ENCODE data around the gene BRAF.
"Not testable (repeated sequence)": the region's sequence is repeated elsewhere in the genome, so short reads cannot be mapped to it uniquely, and the experiment has no call there.

The BRAF gene

DNA sequence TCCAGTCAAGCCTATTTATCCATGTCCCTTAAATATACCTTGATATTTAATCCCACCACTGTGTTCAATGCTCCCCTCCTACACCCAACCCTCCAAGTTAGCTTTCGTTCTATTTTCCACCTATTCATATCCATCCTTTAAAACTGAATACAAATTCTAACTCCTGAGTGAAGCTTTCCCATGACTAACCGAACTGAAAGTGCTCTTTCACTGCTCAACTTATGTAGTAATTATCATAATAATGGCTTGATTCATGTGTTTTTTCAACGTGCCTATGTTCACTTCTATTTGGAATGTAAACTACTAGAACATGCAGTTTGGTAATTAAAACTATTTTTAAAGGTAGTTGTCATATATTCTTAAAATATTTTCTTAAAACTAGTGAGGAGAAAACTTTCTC is 170.2 kb downstream of the BRAF start:
- no peak for DNase-seq
- peaks cover 3% of the 10 kb centered on the region; the same call in 1 of the 2 replicates for H3K4me1 ChIP-seq
- no peaks in the 10 kb centered on the region; the same call in 1 of the 2 replicates for H3K27me3 ChIP-seq
- TF ChIP-seq, protein P1, sequence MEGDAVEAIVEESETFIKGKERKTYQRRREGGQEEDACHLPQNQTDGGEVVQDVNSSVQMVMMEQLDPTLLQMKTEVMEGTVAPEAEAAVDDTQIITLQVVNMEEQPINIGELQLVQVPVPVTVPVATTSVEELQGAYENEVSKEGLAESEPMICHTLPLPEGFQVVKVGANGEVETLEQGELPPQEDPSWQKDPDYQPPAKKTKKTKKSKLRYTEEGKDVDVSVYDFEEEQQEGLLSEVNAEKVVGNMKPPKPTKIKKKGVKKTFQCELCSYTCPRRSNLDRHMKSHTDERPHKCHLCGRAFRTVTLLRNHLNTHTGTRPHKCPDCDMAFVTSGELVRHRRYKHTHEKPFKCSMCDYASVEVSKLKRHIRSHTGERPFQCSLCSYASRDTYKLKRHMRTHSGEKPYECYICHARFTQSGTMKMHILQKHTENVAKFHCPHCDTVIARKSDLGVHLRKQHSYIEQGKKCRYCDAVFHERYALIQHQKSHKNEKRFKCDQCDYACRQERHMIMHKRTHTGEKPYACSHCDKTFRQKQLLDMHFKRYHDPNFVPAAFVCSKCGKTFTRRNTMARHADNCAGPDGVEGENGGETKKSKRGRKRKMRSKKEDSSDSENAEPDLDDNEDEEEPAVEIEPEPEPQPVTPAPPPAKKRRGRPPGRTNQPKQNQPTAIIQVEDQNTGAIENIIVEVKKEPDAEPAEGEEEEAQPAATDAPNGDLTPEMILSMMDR (IDR thresholded peaks at IDR 0.05; ENCODE audit: low read depth, low read length) = no peak
- H3K4me3 ChIP-seq (ENCODE audit: low read depth, low read length) = no peak overlapping the region
- H3K36me3 ChIP-seq = no peaks in the 10 kb centered on the region
- no peaks in the 10 kb centered on the region for H3K9me3 ChIP-seq

GRCh38 chr7:140752533-140752932 is 172.2 kb downstream of the BRAF start:
- Histone ChIP-seq H3K4me1 (peaks cover 3% of the 10 kb centered on the region; the same call in 1 of the 2 replicates), H3K4me3 (ENCODE audit: low read depth, low read length) (no peak overlapping the region), H3K27me3 (no peaks in the 10 kb centered on the region; the same call in 1 of the 2 replicates), H3K36me3 (no peaks in the 10 kb centered on the region), H3K9me3 (no peaks in the 10 kb centered on the region)
- DNase-seq = no peak
- TF ChIP-seq, protein P1 (IDR thresholded peaks at IDR 0.05; ENCODE audit: low read depth, low read length) = no peak

DNA sequence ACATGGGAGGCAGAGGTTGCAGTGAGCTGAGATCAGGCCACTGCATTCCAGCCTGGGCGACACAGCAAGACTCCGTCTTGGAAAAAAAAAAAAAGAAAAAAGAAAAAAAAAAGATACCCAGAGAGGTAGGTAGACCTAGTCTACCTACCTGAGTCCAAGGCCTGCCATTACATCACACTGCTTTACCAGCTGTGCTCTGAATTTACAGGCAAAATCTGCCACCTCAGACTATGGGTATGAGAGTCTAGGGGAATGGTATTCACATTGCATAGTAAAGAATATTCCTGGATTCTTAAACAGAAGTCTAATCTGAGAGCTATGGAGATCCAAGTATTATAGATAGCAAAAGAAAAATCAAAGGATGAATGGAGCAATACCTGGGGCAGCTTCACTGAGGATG is 178.0 kb downstream of the BRAF start:
- no peak for DNase-seq
- Histone ChIP-seq H3K4me3 (ENCODE audit: low read depth, low read length) (no peak overlapping the region), H3K9me3 (no peaks in the 10 kb centered on the region), H3K27me3 (no peaks in the 10 kb centered on the region), H3K36me3 (no peaks in the 10 kb centered on the region), H3K4me1 (no peaks in the 10 kb centered on the region)
- TF ChIP-seq, protein P1 (IDR thresholded peaks at IDR 0.05; ENCODE audit: low read depth, low read length) = no peak

DNA sequence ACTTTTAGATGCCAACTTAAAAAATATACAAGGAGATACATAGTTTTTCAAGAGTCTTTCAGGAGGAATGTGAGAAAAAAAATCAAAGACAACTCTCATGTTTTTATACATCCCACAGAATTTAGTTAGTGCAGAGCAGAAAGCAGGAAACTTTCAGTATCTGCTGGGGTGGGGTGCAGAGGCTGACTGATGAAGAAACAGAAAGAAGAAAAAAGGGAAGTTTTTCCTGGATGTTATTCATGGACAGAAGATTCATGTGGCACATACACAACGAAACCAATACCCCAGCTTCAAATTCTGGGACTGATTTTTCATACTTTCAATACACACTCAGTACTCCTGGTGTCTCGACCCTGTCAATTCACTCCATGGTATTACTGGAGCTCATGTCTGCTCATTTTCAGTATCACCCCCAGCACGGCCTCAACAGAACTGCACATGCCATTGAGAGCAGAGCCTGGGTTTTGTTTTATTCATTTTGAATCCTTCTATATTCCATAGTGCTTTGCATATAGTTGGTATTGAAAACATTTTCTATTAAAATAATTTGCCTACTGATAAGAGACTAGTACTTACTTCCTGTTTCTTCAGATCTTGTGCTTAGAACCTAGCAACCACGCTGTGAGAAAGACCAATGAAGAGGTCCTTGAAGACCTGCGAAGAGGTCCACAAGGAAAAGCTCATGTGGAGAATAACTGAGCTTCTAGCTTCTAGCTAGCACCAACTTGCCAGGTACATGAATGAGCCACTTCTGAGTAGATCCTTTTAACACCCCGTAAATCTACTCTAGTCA is 179.3 kb downstream of the BRAF start:
- DNase-seq = no peak

DNA sequence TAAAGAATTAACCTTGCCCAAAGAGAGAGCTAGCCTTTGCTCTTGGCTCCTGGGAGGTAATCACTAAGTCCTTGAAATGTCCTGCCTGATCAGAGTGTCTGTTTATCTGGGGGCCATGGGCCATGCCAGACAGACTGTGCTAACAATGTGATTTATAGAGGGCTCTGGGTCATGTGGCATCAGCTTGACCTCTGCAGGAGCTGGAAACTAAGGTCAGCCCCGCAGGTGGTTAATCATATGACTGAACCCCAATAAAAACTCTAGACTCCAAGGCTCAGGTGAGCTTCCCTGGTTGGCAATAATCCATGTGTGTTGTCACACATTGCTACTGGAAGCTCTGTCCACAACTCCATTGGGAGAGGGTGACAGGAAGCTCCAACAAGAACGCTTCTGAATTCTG is 180.7 kb downstream of the BRAF start:
- no peaks in the 10 kb centered on the region for H3K4me1 ChIP-seq
- H3K36me3 ChIP-seq = no peaks in the 10 kb centered on the region
- no peak for DNase-seq
- TF ChIP-seq, protein P1 (IDR thresholded peaks at IDR 0.05; ENCODE audit: low read depth, low read length) = no peak
- no peaks in the 10 kb centered on the region for H3K9me3 ChIP-seq
- no peaks in the 10 kb centered on the region for H3K27me3 ChIP-seq
- H3K4me3 ChIP-seq (ENCODE audit: low read depth, low read length) = no peak overlapping the region

More for the DNA sequence above, 179.3 kb downstream of the BRAF start:
- TF ChIP-seq, protein P1 (IDR thresholded peaks at IDR 0.05; ENCODE audit: low read depth, low read length) = no peak
- Histone ChIP-seq H3K9me3 (no peaks in the 10 kb centered on the region), H3K4me1 (no peaks in the 10 kb centered on the region), H3K27me3 (no peaks in the 10 kb centered on the region), H3K4me3 (ENCODE audit: low read depth, low read length) (no peak overlapping the region), H3K36me3 (no peaks in the 10 kb centered on the region)

DNA sequence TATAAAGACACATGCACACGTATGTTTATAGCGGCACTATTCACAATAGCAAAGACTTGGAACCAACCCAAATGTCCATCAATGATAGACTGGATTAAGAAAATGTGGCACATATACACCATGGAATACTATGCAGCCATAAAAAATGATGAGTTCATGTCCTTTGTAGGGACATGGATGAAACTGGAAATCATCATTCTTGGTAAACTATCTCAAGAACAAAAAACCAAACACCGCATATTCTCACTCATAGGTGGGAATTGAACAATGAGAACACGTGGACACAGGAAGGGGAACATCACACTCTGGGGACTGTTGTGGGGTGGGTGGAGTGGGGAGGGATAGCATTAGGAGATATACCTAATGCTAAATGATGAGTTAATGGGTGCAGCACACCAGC is 181.5 kb downstream of the BRAF start:
- not testable (repeated sequence) for H3K4me1 ChIP-seq; H3K4me3 ChIP-seq (ENCODE audit: low read depth, low read length); DNase-seq; H3K9me3 ChIP-seq; H3K36me3 ChIP-seq; H3K27me3 ChIP-seq

Data from BE2C (cell line).